SU-DHL-6 (cell line): ENCODE measurements around the gene CTTNBP2NL.
A peak's percentile ranks its signal among the peaks of the same experiment; 100 is the strongest.

ENCODE experiments used
- H2AFZ ChIP-seq: fragments of 200-600 bp; sonication (generic); 2 replicates; pipeline ENCODE4 v1.6.1; 2014; ENCODE audit warnings: low read depth, mild to moderate bottlenecking, moderate library complexity, mixed read lengths, antibody characterized with exemption, low read length; ENCODE audit not compliant: severe bottlenecking
- H3F3A ChIP-seq: fragments of 200-600 bp; shearing (Covaris generic); 2 replicates; pipeline ENCODE4 v1.6.0; 2016; ENCODE audit warnings: antibody characterized with exemption, mild to moderate bottlenecking; ENCODE audit not compliant: insufficient read depth
- H3K27ac ChIP-seq: fragments of 200-600 bp; sonication (generic); 2 replicates; pipeline ENCODE4 v1.5.1; 2016; ENCODE audit warnings: low read depth, mild to moderate bottlenecking, low read length, moderate library complexity, mixed read lengths
- H3K27me3 ChIP-seq: fragments of 200-600 bp; sonication (generic), shearing (Covaris generic); 2 replicates; pipeline ENCODE4 v1.6.0; 2014; ENCODE audit warnings: mild to moderate bottlenecking, low read length
- H3K36me3 ChIP-seq: fragments of 200-600 bp; sonication (generic); 2 replicates; pipeline ENCODE4 v1.6.1; 2014; ENCODE audit warnings: mild to moderate bottlenecking, low read length, mixed read lengths
- H3K4me2 ChIP-seq: fragments of 300-600, 200-600 bp; shearing (Covaris generic), sonication (generic); 2 replicates; pipeline ENCODE4 v1.6.0; 2014; ENCODE audit warnings: low read length, low read depth, mild to moderate bottlenecking; ENCODE audit not compliant: poor library complexity, severe bottlenecking
- H3K4me3 ChIP-seq: fragments of 200-600 bp; sonication (generic); 2 replicates; pipeline ENCODE4 v1.5.1; 2014; ENCODE audit warnings: antibody characterized with exemption, low read length, mild to moderate bottlenecking, mixed read lengths; ENCODE audit not compliant: insufficient read depth, poor library complexity, severe bottlenecking
- H3K79me2 ChIP-seq: fragments of 200-600 bp; sonication (generic); 2 replicates; pipeline ENCODE4 v1.6.1; 2014; ENCODE audit warnings: mild to moderate bottlenecking, low read length, moderate library complexity; ENCODE audit not compliant: insufficient read depth
- H3K9ac ChIP-seq: fragments of 200-600 bp; sonication (generic); 2 replicates; pipeline ENCODE4 v1.7.0; 2014; ENCODE audit warnings: mild to moderate bottlenecking, low read length
- H3K9me2 ChIP-seq: fragments of 200-600 bp; sonication (generic); replicated peaks from 2 replicates; pipeline ENCODE4 v1.6.1; 2014; ENCODE audit warnings: low read length; ENCODE audit not compliant: insufficient read depth
- H3K9me3 ChIP-seq: fragments of 200-600 bp; sonication (generic); 2 replicates; pipeline ENCODE4 v1.6.1; 2014; ENCODE audit warnings: low read length, mixed read lengths; ENCODE audit not compliant: insufficient read depth
- H4K20me1 ChIP-seq: fragments of 200-600 bp; sonication (generic); 2 replicates; pipeline ENCODE4 v1.6.1; 2014; ENCODE audit warnings: low read depth, mild to moderate bottlenecking, antibody characterized with exemption, low read length, moderate library complexity, mixed read lengths
- CTCF ChIP-seq: fragments of 200-600 bp; sonication (generic); IDR thresholded peaks from one replicate; pipeline ENCODE4 v1.5.1; 2017; ENCODE audit warnings: antibody characterized with exemption, mild to moderate bottlenecking, low read length, moderate library complexity; ENCODE audit not compliant: insufficient read depth, poor library complexity, severe bottlenecking
- EZH2phosphoT487 ChIP-seq: fragments of 200-600 bp; sonication (generic), shearing (Covaris generic); conservative IDR thresholded peaks from 2 replicates; pipeline ENCODE4 v1.6.1; 2018; ENCODE audit warnings: mild to moderate bottlenecking, antibody characterized with exemption, low read length, moderate library complexity, mixed read lengths

The CTTNBP2NL gene

GRCh38 chr1:112390775-112391602 is 5.0 kb upstream of the CTTNBP2NL start:
- no peaks in the 10 kb centered on the region for H3K9me3 ChIP-seq
- peak overlapping the region; percentile 97 for H2AFZ ChIP-seq
- no peaks in the 10 kb centered on the region for H3K27me3 ChIP-seq
- H3F3A ChIP-seq = peaks cover 11% of the 10 kb centered on the region; the same call in 1 of the 2 replicates
- H3K36me3 ChIP-seq = no peaks in the 10 kb centered on the region
- TF ChIP-seq EZH2phosphoT487 = no peak
- TF ChIP-seq CTCF = peak; percentile 86
- no peaks in the 10 kb centered on the region for H3K9me2 ChIP-seq
- H3K27ac ChIP-seq = no peak overlapping the region
- H3K4me2 ChIP-seq = peak overlapping the region; percentile 70
- H3K4me3 ChIP-seq = peak overlapping the region; percentile 40
- no peaks in the 10 kb centered on the region for H4K20me1 ChIP-seq
- H3K79me2 ChIP-seq = no peaks in the 10 kb centered on the region
- peak overlapping the region; percentile 45 for H3K9ac ChIP-seq

GRCh38 chr1:112391603-112391940 is 4.4 kb upstream of the CTTNBP2NL start:
- Histone ChIP-seq H3K9ac (peak overlapping the region; percentile 45; the same call in 1 of the 2 replicates), H3K27ac (no peak overlapping the region)

GRCh38 chr1:112393631-112393974 is 2.4 kb upstream of the CTTNBP2NL start:
- H3K4me2 ChIP-seq = no peak overlapping the region
- TF ChIP-seq CTCF (no peak), EZH2phosphoT487 (no peak)
- H3F3A ChIP-seq = peaks cover 11% of the 10 kb centered on the region; the same call in 1 of the 2 replicates
- H3K79me2 ChIP-seq = no peaks in the 10 kb centered on the region
- no peak overlapping the region for H3K27ac ChIP-seq
- no peaks in the 10 kb centered on the region for H3K36me3 ChIP-seq
- no peak overlapping the region for H2AFZ ChIP-seq
- H3K27me3 ChIP-seq = no peaks in the 10 kb centered on the region
- H3K9ac ChIP-seq = no peak overlapping the region
- H3K9me2 ChIP-seq = no peaks in the 10 kb centered on the region
- no peaks in the 10 kb centered on the region for H3K9me3 ChIP-seq
- H3K4me3 ChIP-seq = no peak overlapping the region
- no peaks in the 10 kb centered on the region for H4K20me1 ChIP-seq

More at GRCh38 chr1:112391603-112391940, 4.4 kb upstream of the CTTNBP2NL start:
- Histone ChIP-seq H3K4me2 (no peak overlapping the region), H4K20me1 (no peaks in the 10 kb centered on the region), H3K79me2 (no peaks in the 10 kb centered on the region), H3K9me2 (no peaks in the 10 kb centered on the region), H2AFZ (peak overlapping the region; percentile 97), H3K36me3 (no peaks in the 10 kb centered on the region), H3K4me3 (no peak overlapping the region), H3K27me3 (no peaks in the 10 kb centered on the region), H3F3A (peaks cover 11% of the 10 kb centered on the region; the same call in 1 of the 2 replicates), H3K9me3 (no peaks in the 10 kb centered on the region)
- no peak for TF ChIP-seq EZH2phosphoT487
- no peak for TF ChIP-seq CTCF
